ENCODE measurements around the gene MYCN. TPM values are rescaled to one million over a fixed set of nuclear protein-coding genes. Genes with fewer than 3 reads are reported as not detected.

MYCN gene
- total and polyA plus RNA-seq, 2 donors (not counting 1 experiment from before 2014, with no cell fraction given): not detected

DNA sequence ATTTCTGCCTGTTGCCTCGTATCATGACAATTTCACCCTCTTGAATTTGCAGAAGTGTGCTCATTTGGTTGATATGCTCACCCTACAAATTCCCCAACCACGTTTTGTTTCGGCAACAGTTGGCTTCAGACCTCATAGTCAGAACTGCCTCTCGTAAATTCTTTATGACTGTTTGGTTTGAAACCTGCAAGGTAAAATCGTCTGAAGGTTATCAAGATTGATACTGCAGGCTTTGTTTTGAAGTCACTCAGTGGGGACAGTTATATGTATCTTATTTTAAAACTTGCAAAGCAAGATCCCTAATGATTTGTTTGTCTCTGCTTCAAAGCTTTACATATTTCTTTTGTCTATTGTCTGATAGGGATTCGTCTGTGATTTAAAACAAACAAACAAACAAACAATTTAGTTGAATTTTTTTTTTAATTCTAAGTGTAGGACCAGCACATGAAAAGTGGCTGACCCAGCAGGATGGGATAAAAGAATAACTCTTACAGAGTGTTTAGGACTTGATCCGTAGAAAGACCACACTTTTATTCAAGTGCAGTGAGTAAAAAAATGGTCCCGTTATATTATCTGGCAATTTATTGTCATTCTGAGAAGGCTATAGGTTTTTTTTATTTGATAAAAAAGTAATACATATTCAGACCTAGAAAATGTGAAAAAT is 45.7 kb upstream of the MYCN start:
- Histone ChIP-seq H3K27me3 (ENCODE audit: control insufficient read depth, insufficient read depth, low read length) (no peaks in the 10 kb centered on the region), H4K20me1 (ENCODE audit: control insufficient read depth, extremely low read depth, insufficient read depth, low read length) (no peaks in the 10 kb centered on the region), H3K4me3 (replicated peaks in 1 of 4; ENCODE audit: control extremely low read depth in 1 of 4, insufficient read depth in 1 of 4, low read depth in 3 of 4, low read length in 4 of 4) (no peak overlapping the region), H3K27ac (ENCODE audit: insufficient read depth, low read length) (no peak overlapping the region), H3K36me3 (ENCODE audit: control insufficient read depth, insufficient read depth, low read length) (no peaks in the 10 kb centered on the region), H3K9ac (ENCODE audit: insufficient read depth, low read length) (no peak overlapping the region), H3K9me3 (ENCODE audit: control insufficient read depth, insufficient read depth, low read depth, low read length) (no peaks in the 10 kb centered on the region), H3K79me2 (ENCODE audit: control insufficient read depth, insufficient read depth, low read length) (no peaks in the 10 kb centered on the region), H3K4me1 (ENCODE audit: control insufficient read depth, extremely low read depth, insufficient read depth, low read length) (no peaks in the 10 kb centered on the region), H3K4me2 (ENCODE audit: extremely low read depth, insufficient read depth, low read length) (no peak overlapping the region), H2AFZ (ENCODE audit: low read length) (no peak overlapping the region)
- no peak for DNase-seq (ENCODE audit: low read depth in 2 of 2)
- TF ChIP-seq, protein P1, sequence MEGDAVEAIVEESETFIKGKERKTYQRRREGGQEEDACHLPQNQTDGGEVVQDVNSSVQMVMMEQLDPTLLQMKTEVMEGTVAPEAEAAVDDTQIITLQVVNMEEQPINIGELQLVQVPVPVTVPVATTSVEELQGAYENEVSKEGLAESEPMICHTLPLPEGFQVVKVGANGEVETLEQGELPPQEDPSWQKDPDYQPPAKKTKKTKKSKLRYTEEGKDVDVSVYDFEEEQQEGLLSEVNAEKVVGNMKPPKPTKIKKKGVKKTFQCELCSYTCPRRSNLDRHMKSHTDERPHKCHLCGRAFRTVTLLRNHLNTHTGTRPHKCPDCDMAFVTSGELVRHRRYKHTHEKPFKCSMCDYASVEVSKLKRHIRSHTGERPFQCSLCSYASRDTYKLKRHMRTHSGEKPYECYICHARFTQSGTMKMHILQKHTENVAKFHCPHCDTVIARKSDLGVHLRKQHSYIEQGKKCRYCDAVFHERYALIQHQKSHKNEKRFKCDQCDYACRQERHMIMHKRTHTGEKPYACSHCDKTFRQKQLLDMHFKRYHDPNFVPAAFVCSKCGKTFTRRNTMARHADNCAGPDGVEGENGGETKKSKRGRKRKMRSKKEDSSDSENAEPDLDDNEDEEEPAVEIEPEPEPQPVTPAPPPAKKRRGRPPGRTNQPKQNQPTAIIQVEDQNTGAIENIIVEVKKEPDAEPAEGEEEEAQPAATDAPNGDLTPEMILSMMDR (conservative IDR thresholded peaks at IDR 0.05 in 1 of 2, IDR thresholded peaks at IDR 0.05 in 1 of 2; ENCODE audit: low read depth in 1 of 2, low read length in 2 of 2): no peak
- TF ChIP-seq EZH2 (IDR thresholded peaks at IDR 0.05; ENCODE audit: low read length, missing control alignments): no peak

DNA sequence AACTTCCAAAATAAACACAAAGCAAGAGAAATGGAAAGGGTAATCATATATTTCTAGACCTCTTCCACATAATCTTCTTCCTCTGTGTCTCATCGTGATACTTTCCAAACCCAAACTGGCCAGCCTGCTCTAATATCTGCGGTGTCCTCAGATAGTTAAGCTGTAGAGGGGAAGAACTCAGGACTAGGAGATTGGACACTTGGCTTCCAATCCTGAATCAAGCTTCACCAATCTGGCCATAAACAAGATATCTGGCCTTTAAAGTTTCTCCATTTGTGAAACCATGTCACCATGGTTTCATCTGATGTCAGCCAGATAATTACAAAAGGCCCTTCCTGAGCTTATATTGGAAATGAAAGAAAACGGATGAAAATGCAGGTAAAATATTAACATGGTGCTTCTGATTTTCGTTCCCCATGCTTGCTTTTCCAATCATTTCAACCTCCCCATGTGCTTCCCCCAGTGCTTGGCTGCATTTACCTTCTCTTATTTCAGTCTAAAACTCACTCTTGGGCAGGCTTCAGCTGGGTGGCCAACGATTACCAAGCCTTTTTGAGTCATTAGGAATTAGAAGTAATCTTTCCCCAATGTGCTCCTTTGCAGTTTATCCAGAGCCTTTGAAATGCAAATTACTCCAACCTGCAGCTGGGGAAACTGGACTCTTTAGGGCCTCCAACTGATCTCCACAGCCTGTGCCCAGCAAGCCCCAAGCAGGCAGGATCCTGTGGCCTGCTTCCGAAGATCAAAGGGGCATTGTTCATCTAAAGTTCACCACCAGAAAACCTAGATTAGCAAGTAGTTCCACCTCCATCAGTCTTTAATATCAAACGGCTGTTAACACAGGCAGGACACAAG is 44.5 kb upstream of the MYCN start:
- Histone ChIP-seq H3K36me3 (ENCODE audit: control insufficient read depth, insufficient read depth, low read length) (no peaks in the 10 kb centered on the region), H4K20me1 (ENCODE audit: control insufficient read depth, extremely low read depth, insufficient read depth, low read length) (no peaks in the 10 kb centered on the region), H3K4me2 (ENCODE audit: extremely low read depth, insufficient read depth, low read length) (no peak overlapping the region), H3K4me1 (ENCODE audit: control insufficient read depth, extremely low read depth, insufficient read depth, low read length) (no peaks in the 10 kb centered on the region), H3K27ac (ENCODE audit: insufficient read depth, low read length) (no peak overlapping the region), H2AFZ (ENCODE audit: low read length) (no peak overlapping the region), H3K9ac (ENCODE audit: insufficient read depth, low read length) (no peak overlapping the region), H3K9me3 (ENCODE audit: control insufficient read depth, insufficient read depth, low read depth, low read length) (no peaks in the 10 kb centered on the region), H3K4me3 (replicated peaks in 1 of 4; ENCODE audit: control extremely low read depth in 1 of 4, insufficient read depth in 1 of 4, low read depth in 3 of 4, low read length in 4 of 4) (no peak overlapping the region), H3K79me2 (ENCODE audit: control insufficient read depth, insufficient read depth, low read length) (no peaks in the 10 kb centered on the region), H3K27me3 (ENCODE audit: control insufficient read depth, insufficient read depth, low read length) (no peaks in the 10 kb centered on the region)
- DNase-seq (ENCODE audit: low read depth in 2 of 2): no peak
- TF ChIP-seq EZH2 (IDR thresholded peaks at IDR 0.05; ENCODE audit: low read length, missing control alignments): no peak
- TF ChIP-seq, protein P1 (conservative IDR thresholded peaks at IDR 0.05 in 1 of 2, IDR thresholded peaks at IDR 0.05 in 1 of 2; ENCODE audit: low read depth in 1 of 2, low read length in 2 of 2): no peak

DNA sequence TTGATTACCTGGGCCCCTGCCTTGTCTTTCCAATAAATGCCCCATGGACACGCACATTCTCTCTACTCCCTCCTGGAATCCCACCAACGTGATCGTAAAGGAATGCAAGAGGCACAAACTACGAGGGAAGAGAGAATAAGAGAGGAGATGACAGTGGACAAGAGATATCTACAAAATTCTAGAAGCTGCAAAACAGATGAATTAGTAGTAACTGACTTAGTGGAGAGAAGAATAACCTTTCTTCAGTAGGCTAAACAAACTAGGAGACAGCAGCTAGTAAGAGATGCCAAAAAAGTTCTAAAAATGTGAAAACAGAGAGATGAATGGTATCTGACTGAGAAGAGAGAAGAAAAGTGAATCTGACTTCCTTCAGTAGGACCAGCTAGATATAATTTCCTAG is 43.5 kb upstream of the MYCN start:
- no peaks in the 10 kb centered on the region for H3K36me3 ChIP-seq (ENCODE audit: control insufficient read depth, insufficient read depth, low read length)
- DNase-seq (ENCODE audit: low read depth in 2 of 2): no peak
- TF ChIP-seq, protein P1 (conservative IDR thresholded peaks at IDR 0.05 in 1 of 2, IDR thresholded peaks at IDR 0.05 in 1 of 2; ENCODE audit: low read depth in 1 of 2, low read length in 2 of 2): no peak
- TF ChIP-seq EZH2 (IDR thresholded peaks at IDR 0.05; ENCODE audit: low read length, missing control alignments): no peak

More for the DNA sequence above, 43.5 kb upstream of the MYCN start:
- H4K20me1 ChIP-seq (ENCODE audit: control insufficient read depth, extremely low read depth, insufficient read depth, low read length): no peaks in the 10 kb centered on the region
- no peak overlapping the region for H3K4me3 ChIP-seq (replicated peaks in 1 of 4; ENCODE audit: control extremely low read depth in 1 of 4, insufficient read depth in 1 of 4, low read depth in 3 of 4, low read length in 4 of 4)
- no peak overlapping the region for H3K4me2 ChIP-seq (ENCODE audit: extremely low read depth, insufficient read depth, low read length)
- H3K9me3 ChIP-seq (ENCODE audit: control insufficient read depth, insufficient read depth, low read depth, low read length): no peaks in the 10 kb centered on the region
- H3K79me2 ChIP-seq (ENCODE audit: control insufficient read depth, insufficient read depth, low read length): no peaks in the 10 kb centered on the region
- no peaks in the 10 kb centered on the region for H3K4me1 ChIP-seq (ENCODE audit: control insufficient read depth, extremely low read depth, insufficient read depth, low read length)
- no peak overlapping the region for H3K27ac ChIP-seq (ENCODE audit: insufficient read depth, low read length)
- H2AFZ ChIP-seq (ENCODE audit: low read length): no peak overlapping the region
- no peaks in the 10 kb centered on the region for H3K27me3 ChIP-seq (ENCODE audit: control insufficient read depth, insufficient read depth, low read length)
- H3K9ac ChIP-seq (ENCODE audit: insufficient read depth, low read length): no peak overlapping the region

Data from fibroblast of lung (primary cell).